H1 (cell line): ENCODE results near the gene DIPK1B. TPM values are rescaled to one million over a fixed set of nuclear protein-coding genes. Genes with fewer than 3 reads are reported as not detected.

Experiments used
- CTCF ChIA-PET: fragments of 300-600 bp; sonication (Branson Sonifier 250); formaldehyde crosslinking; loops from one replicate; lab custom pipeline; 2021; ENCODE audit not compliant: partially characterized antibody; lab: Charles Lee
- POLR2A ChIA-PET: fragments of 300-600 bp; sonication (Branson Sonifier 250); formaldehyde crosslinking; loops from one replicate; lab custom pipeline; 2021; ENCODE audit warnings: inconsistent platforms; ENCODE audit not compliant: partially characterized antibody; lab: Charles Lee
- DNase-seq, 2 experiments: peaks; one replicate each; pipeline versions ENCODE4 v3.0.0 to v3.0.0-alpha.2; 2010 to 2022; ENCODE audit warnings: low spot score in 2 of 2, low read depth in 1 of 2, mixed read lengths in 1 of 2
- FAIRE-seq: peaks from 2 replicates; lab custom pipeline; 2011; peaks lifted over from hg19 to GRCh38; lab: Jason Lieb, UNC
- H2AFZ ChIP-seq: 2 replicates; pipeline ENCODE4 v1.8.1; 2012; ENCODE audit warnings: low read length, inconsistent platforms
- H2AK5ac ChIP-seq: 2 replicates; pipeline ENCODE4 v1.6.1; 2013; ENCODE audit warnings: low read depth, low read length
- H2BK120ac ChIP-seq: replicated peaks from 2 replicates; pipeline ENCODE3; 2013; ENCODE audit warnings: low read depth, low read length, inconsistent platforms
- H2BK12ac ChIP-seq: 2 replicates; pipeline ENCODE4 v1.6.1; 2013; ENCODE audit warnings: low read depth, low read length
- H2BK15ac ChIP-seq: 2 replicates; pipeline ENCODE4 v1.6.1; 2013; ENCODE audit warnings: low read length
- H2BK20ac ChIP-seq: 2 replicates; pipeline ENCODE4 v1.6.1; 2013; ENCODE audit warnings: low read length
- H2BK5ac ChIP-seq: 2 replicates; pipeline ENCODE4 v1.6.1; 2013; ENCODE audit warnings: low read depth, low read length
- H3K14ac ChIP-seq: 2 replicates; pipeline ENCODE4 v1.6.1; 2013; ENCODE audit warnings: inconsistent platforms; ENCODE audit not compliant: insufficient read length
- H3K18ac ChIP-seq: 2 replicates; pipeline ENCODE4 v1.6.1; 2013; ENCODE audit warnings: low read length; ENCODE audit errors: extremely low read depth
- H3K23ac ChIP-seq: 2 replicates; pipeline ENCODE4 v1.6.1; 2013; ENCODE audit warnings: inconsistent platforms; ENCODE audit not compliant: insufficient read length
- H3K23me2 ChIP-seq: 2 replicates; pipeline ENCODE4 v1.6.1; 2013; ENCODE audit warnings: low read depth, low read length
- H3K27ac ChIP-seq: 2 replicates; pipeline ENCODE4 v1.6.1; 2011; ENCODE audit warnings: low read depth, low read length, inconsistent platforms
- H3K27me3 ChIP-seq, 4 experiments: replicated peaks in 1 of 4; 1 replicate in 1 of 4; 2 replicates in 3 of 4; pipeline versions ENCODE4 v1.6.1 to v1.8.1; 2011 to 2013; ENCODE audit warnings: low read length in 3 of 4, mild to moderate bottlenecking in 3 of 4, inconsistent platforms in 2 of 4, mixed read lengths in 2 of 4, moderate library complexity in 1 of 4; ENCODE audit not compliant: control insufficient read depth in 3 of 4, insufficient read depth in 3 of 4; ENCODE audit errors: extremely low read depth in 1 of 4
- H3K36me3 ChIP-seq, 4 experiments: 2 replicates each; pipeline versions ENCODE4 v1.6.1 to v1.8.1; 2011 to 2013; ENCODE audit warnings: mild to moderate bottlenecking in 4 of 4, low read length in 3 of 4, moderate library complexity in 2 of 4, control low read depth in 1 of 4, inconsistent platforms in 1 of 4; ENCODE audit not compliant: insufficient read depth in 4 of 4, control insufficient read depth in 2 of 4
- H3K4ac ChIP-seq: replicated peaks from 2 replicates; pipeline ENCODE3; 2013; ENCODE audit warnings: low read length, low read depth, mixed read lengths, inconsistent platforms; ENCODE audit not compliant: insufficient read length
- H3K4me1 ChIP-seq, 4 experiments: replicated peaks in 1 of 4; 1 replicate in 1 of 4; 2 replicates in 3 of 4; pipeline versions ENCODE4 v1.6.1 to v1.8.1; 2011 to 2013; ENCODE audit warnings: low read length in 3 of 4, inconsistent platforms in 2 of 4, mixed read lengths in 1 of 4; ENCODE audit not compliant: insufficient read depth in 4 of 4, control insufficient read depth in 3 of 4
- H3K4me2 ChIP-seq, 2 experiments: 2 replicates each; pipeline versions ENCODE4 v1.6.1 to v1.8.1; 2011 to 2013; ENCODE audit warnings: low read depth in 2 of 2, low read length in 2 of 2, control low read depth in 1 of 2, inconsistent platforms in 1 of 2, mild to moderate bottlenecking in 1 of 2; ENCODE audit not compliant: insufficient read depth in 1 of 2
- H3K4me3 ChIP-seq, 4 experiments: fragments of 200-600, 300-600 bp in 1 of 4; sonication (generic), shearing (Covaris generic), sonication (Bioruptor Twin) in 1 of 4; 2 replicates each; pipeline versions ENCODE4 v1.5.1 to v1.8.1; 2011 to 2016; ENCODE audit warnings: low read length in 4 of 4, low read depth in 3 of 4, control low read depth in 2 of 4, inconsistent platforms in 2 of 4, mild to moderate bottlenecking in 2 of 4, mixed read lengths in 1 of 4, moderate library complexity in 1 of 4; ENCODE audit not compliant: insufficient read depth in 2 of 4; ENCODE audit errors: extremely low read depth in 1 of 4
- H3K56ac ChIP-seq: replicated peaks from 2 replicates; pipeline ENCODE3; 2013; ENCODE audit warnings: low read depth, mild to moderate bottlenecking, mixed read lengths, low read length, inconsistent platforms; ENCODE audit not compliant: insufficient read length
- H3K79me1 ChIP-seq: 2 replicates; pipeline ENCODE4 v1.6.1; 2013; ENCODE audit warnings: low read depth, low read length, control low read depth
- H3K79me2 ChIP-seq, 2 experiments: 2 replicates each; pipeline versions ENCODE4 v1.6.1 to v1.8.1; 2012 to 2013; ENCODE audit warnings: low read length in 2 of 2, mild to moderate bottlenecking in 2 of 2, inconsistent platforms in 1 of 2; ENCODE audit not compliant: insufficient read depth in 2 of 2, control insufficient read depth in 1 of 2
- H3K9ac ChIP-seq, 4 experiments: replicated peaks in 1 of 4; 1 replicate in 1 of 4; 2 replicates in 3 of 4; pipeline versions ENCODE4 v1.6.1 to v1.8.1; 2011 to 2013; ENCODE audit warnings: low read depth in 3 of 4, low read length in 3 of 4, control low read depth in 2 of 4, mild to moderate bottlenecking in 2 of 4, moderate library complexity in 2 of 4, inconsistent platforms in 1 of 4; ENCODE audit errors: extremely low read depth in 1 of 4
- H3K9me3 ChIP-seq, 2 experiments: 2 replicates each; pipeline versions ENCODE4 v1.6.1 to v1.8.1; 2012 to 2013; ENCODE audit warnings: mild to moderate bottlenecking in 2 of 2, moderate library complexity in 2 of 2, control low read depth in 1 of 2, inconsistent platforms in 1 of 2, low read depth in 1 of 2, low read length in 1 of 2, mixed read lengths in 1 of 2; ENCODE audit not compliant: insufficient read depth in 2 of 2
- H4K20me1 ChIP-seq, 2 experiments: replicated peaks in 1 of 2; 2 replicates each; pipeline versions ENCODE3 to v1.8.1; 2011 to 2013; ENCODE audit warnings: inconsistent platforms in 2 of 2, low read length in 2 of 2, mild to moderate bottlenecking in 1 of 2; ENCODE audit not compliant: insufficient read depth in 2 of 2, control insufficient read depth in 1 of 2
- H4K5ac ChIP-seq: 2 replicates; pipeline ENCODE4 v1.6.1; 2013; ENCODE audit warnings: low read length, low read depth, mixed read lengths, inconsistent platforms; ENCODE audit not compliant: insufficient read length
- H4K8ac ChIP-seq: 2 replicates; pipeline ENCODE4 v1.8.0; 2013; ENCODE audit warnings: mild to moderate bottlenecking, moderate library complexity, low read length, inconsistent platforms; ENCODE audit not compliant: insufficient read depth; ENCODE audit errors: extremely low read depth
- H4K91ac ChIP-seq: replicated peaks from 2 replicates; pipeline ENCODE3; 2013; ENCODE audit warnings: low read length, mixed read lengths, inconsistent platforms; ENCODE audit not compliant: insufficient read length
- ATF2 ChIP-seq: IDR thresholded peaks from 2 replicates; pipeline ENCODE4 v1.6.1; 2012; ENCODE audit warnings: low read length, inconsistent platforms
- CHD2 ChIP-seq: IDR thresholded peaks from 2 replicates; pipeline ENCODE4 v1.6.1; 2012; ENCODE audit warnings: low read length, improper control_type of control experiment
- CTBP2 ChIP-seq: IDR thresholded peaks from 2 replicates; pipeline ENCODE4 v1.7.0; 2011; ENCODE audit warnings: borderline replicate concordance, mild to moderate bottlenecking, moderate library complexity, mixed read lengths, low read length; ENCODE audit not compliant: insufficient read depth, insufficient read length
- GTF2F1 ChIP-seq: IDR thresholded peaks from 2 replicates; pipeline ENCODE4 v1.6.1; 2012; ENCODE audit warnings: low read depth, low read length, improper control_type of control experiment, borderline replicate concordance
- HDAC6 ChIP-seq: IDR thresholded peaks from one replicate; pipeline ENCODE4 v1.7.1; 2012; ENCODE audit warnings: low read depth, mild to moderate bottlenecking, inconsistent platforms, low read length, moderate library complexity
- POLR2AphosphoS5 ChIP-seq: IDR thresholded peaks from 2 replicates; pipeline ENCODE4 v1.6.1; 2011; ENCODE audit warnings: low read depth, low read length
- SP2 ChIP-seq: IDR thresholded peaks from 2 replicates; pipeline ENCODE4 v1.6.1; 2012; ENCODE audit warnings: mild to moderate bottlenecking, low read length, inconsistent platforms
- SRF ChIP-seq: IDR thresholded peaks from 2 replicates; pipeline ENCODE4 v1.6.1; 2011; ENCODE audit warnings: mild to moderate bottlenecking, low read depth, low read length, moderate library complexity
- WGBS, 2 experiments: shearing (Covaris generic) in 1 of 2; methylation state at CpG; one replicate each; pipeline versions ENCODE4 v1.1.6 to v1.1.7; 2013 to 2015; ENCODE audit warnings: low lambda C conversion rate in 2 of 2, mixed read lengths in 2 of 2, inconsistent platforms in 1 of 2, low coverage in 1 of 2, missing lambda C conversion rate in 1 of 2; ENCODE audit not compliant: insufficient replicate concordance in 2 of 2, insufficient coverage in 1 of 2, insufficient read length in 1 of 2; ENCODE audit errors: extremely low coverage in 1 of 2, missing lambda C conversion rate in 1 of 2; 5-methylcytosine and 5-hydroxymethylcytosine counted together
- polyA plus RNA-seq, 7 experiments: library from polyadenylated mRNA; depleted of rRNA in 3 of 7; stranded (reverse) in 5 of 7; unstranded in 2 of 7; fragments of >200 nt in 5 of 7; fragments of 200-250 nt in 2 of 7; gene quantifications; 1 replicate in 5 of 7; 2 replicates in 1 of 7; 4 replicates in 1 of 7; pipeline versions ENCODE4 v1.2.1 to v1.2.3, GENCODE V29; 2011 to 2013; ENCODE audit warnings: missing spikeins in 2 of 7, mixed read lengths in 2 of 7
- total RNA-seq: library from RNA; stranded (reverse); fragmentation: NEBNext Ultra II Directional; extraction: Animal tissue kit (Norgen Biotek cat#: 25700); gene quantifications from 2 replicates; pipeline ENCODE4 v1.2.1, GENCODE V29; 2021

The DIPK1B gene
- total and polyA plus RNA-seq, 2 of the 8 experiments (the other 6 are each of a cell fraction or from before 2014, with no cell fraction given): 32.3 to 64.8 TPM

- Histone ChIP-seq H3K9ac (no peak overlapping the region), H3K79me2 (no peaks in the 10 kb centered on the region), H2BK120ac (no peak overlapping the region), H3K18ac (no peak overlapping the region; the same call in 1 of the 2 replicates), H3K14ac (no peak overlapping the region), H3K4me2 (no peak overlapping the region), H3K27ac (no peak overlapping the region), H3K23me2 (peaks cover 13% of the 10 kb centered on the region; the same call in 1 of the 2 replicates), H4K20me1 (peaks cover 2 to 10% of the 10 kb centered on the region in 2 experiments), H3K36me3 (no peaks in the 10 kb centered on the region), H2BK12ac (no peak overlapping the region), H4K8ac (no peak overlapping the region), H3K4me3 (no peak overlapping the region), H3K79me1 (peaks cover 6% of the 10 kb centered on the region), H2AK5ac (0 out of 2 replicates have a peak overlapping the region, but pooled peaks have one; percentile 39), H4K5ac (no peak overlapping the region), H2BK20ac (no peak overlapping the region), H3K23ac (no peak overlapping the region), H3K4ac (no peak overlapping the region), H2AFZ (no peak overlapping the region), H4K91ac (no peak overlapping the region), H3K4me1 (peaks cover 0 to 24% (median 11%) of the 10 kb centered on the region in 4 experiments; a peak in 4 of 7 replicates), H3K9me3 (no peaks in the 10 kb centered on the region), H3K27me3 (peaks cover 0 to 11% (median 5%) of the 10 kb centered on the region in 4 experiments; a peak in 4 of 7 replicates), H2BK5ac (no peak overlapping the region), H3K56ac (no peak overlapping the region), H2BK15ac (peak overlapping the region; percentile 61; the same call in 1 of the 2 replicates)
- WGBS, 2 experiments: 87% methylated on average over 10 of the region's 15 CpGs; no CpG with 5 or more reads in 1 of the 2 experiments
- ChIA-PET CTCF (interaction anchor here (1.3 to 12.8 kb wide), 3 partner anchors 9 to 30 kb away, joined by 4 to 125 read pairs (median 17); no protein-coding TSS in a partner anchor), POLR2A (interaction anchor here (1.2 to 3.1 kb wide), 3 partner anchors 9 to 29 kb away, joined by 3 to 15 read pairs (median 3); no protein-coding TSS in a partner anchor)
- peak in 1 of 2 experiments; percentile 41 for DNase-seq
- FAIRE-seq: no peak
- TF ChIP-seq POLR2AphosphoS5 (no peak), CHD2 (no peak), SP2 (no peak), GTF2F1 (no peak), SRF (no peak), HDAC6 (no peak), CTBP2 (no peak), ATF2 (no peak)
Measured at GRCh38 chr9:136684799-136685198, 27.6 kb upstream of the DIPK1B start.
